Osteocyte (in vitro differentiated cells): ENCODE results near the gene EXOSC1. TPM values are rescaled to one million over a fixed set of nuclear protein-coding genes. Genes with fewer than 3 reads are reported as not detected.
"Not testable (repeated sequence)": the region's sequence is repeated elsewhere in the genome, so short reads cannot be mapped to it uniquely, and the experiment has no call there.

Experiments
- DNase-seq: peaks from one replicate; pipeline ENCODE4 v3.0.0; 2021; ENCODE audit warnings: mixed read lengths; ENCODE audit not compliant: unreplicated experiment; ENCODE audit errors: extremely low spot score
- H3K27ac Mint-ChIP-seq: one replicate; pipeline ENCODE4 v1.8.0; 2021; ENCODE audit warnings: mild to moderate bottlenecking, mixed read lengths; ENCODE audit not compliant: unreplicated experiment
- H3K27me3 Mint-ChIP-seq: one replicate; pipeline ENCODE4 v1.8.0; 2021; ENCODE audit warnings: mixed read lengths; ENCODE audit not compliant: unreplicated experiment
- H3K36me3 Mint-ChIP-seq: one replicate; pipeline ENCODE4 v1.8.0; 2021; ENCODE audit warnings: mixed read lengths; ENCODE audit not compliant: unreplicated experiment
- H3K4me1 Mint-ChIP-seq: one replicate; pipeline ENCODE4 v1.8.0; 2021; ENCODE audit warnings: mixed read lengths; ENCODE audit not compliant: unreplicated experiment
- H3K4me3 Mint-ChIP-seq: one replicate; pipeline ENCODE4 v1.8.0; 2021; ENCODE audit warnings: mild to moderate bottlenecking, moderate library complexity, mixed read lengths; ENCODE audit not compliant: unreplicated experiment
- H3K9me3 Mint-ChIP-seq: one replicate; pipeline ENCODE4 v1.8.0; 2021; ENCODE audit warnings: mixed read lengths; ENCODE audit not compliant: unreplicated experiment
- total RNA-seq: library from RNA; stranded (reverse); gene quantifications from 2 replicates; pipeline ENCODE4 v1.2.1, GENCODE V29; 2021
- TF ChIP-seq, protein P1 (sequence below): fragments of 200-600 bp; sonication (generic); IDR thresholded peaks from 2 replicates; pipeline ENCODE4 v1.5.0; 2021; ENCODE audit warnings: antibody characterized with exemption, mild to moderate bottlenecking, moderate library complexity

Gene EXOSC1
- total RNA-seq, 1 donor from 2014 or later: 31.9 TPM

- DNase-seq: no peak
- TF ChIP-seq, protein P1, sequence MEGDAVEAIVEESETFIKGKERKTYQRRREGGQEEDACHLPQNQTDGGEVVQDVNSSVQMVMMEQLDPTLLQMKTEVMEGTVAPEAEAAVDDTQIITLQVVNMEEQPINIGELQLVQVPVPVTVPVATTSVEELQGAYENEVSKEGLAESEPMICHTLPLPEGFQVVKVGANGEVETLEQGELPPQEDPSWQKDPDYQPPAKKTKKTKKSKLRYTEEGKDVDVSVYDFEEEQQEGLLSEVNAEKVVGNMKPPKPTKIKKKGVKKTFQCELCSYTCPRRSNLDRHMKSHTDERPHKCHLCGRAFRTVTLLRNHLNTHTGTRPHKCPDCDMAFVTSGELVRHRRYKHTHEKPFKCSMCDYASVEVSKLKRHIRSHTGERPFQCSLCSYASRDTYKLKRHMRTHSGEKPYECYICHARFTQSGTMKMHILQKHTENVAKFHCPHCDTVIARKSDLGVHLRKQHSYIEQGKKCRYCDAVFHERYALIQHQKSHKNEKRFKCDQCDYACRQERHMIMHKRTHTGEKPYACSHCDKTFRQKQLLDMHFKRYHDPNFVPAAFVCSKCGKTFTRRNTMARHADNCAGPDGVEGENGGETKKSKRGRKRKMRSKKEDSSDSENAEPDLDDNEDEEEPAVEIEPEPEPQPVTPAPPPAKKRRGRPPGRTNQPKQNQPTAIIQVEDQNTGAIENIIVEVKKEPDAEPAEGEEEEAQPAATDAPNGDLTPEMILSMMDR: no peak
- no peaks in the 10 kb centered on the region for H3K9me3 Mint-ChIP-seq
- peak overlapping the region; percentile 88 for H3K4me3 Mint-ChIP-seq
- peak overlapping the region; percentile 80 for H3K27ac Mint-ChIP-seq
- H3K4me1 Mint-ChIP-seq: peaks cover 27% of the 10 kb centered on the region
- H3K27me3 Mint-ChIP-seq: no peaks in the 10 kb centered on the region
- peaks cover 20% of the 10 kb centered on the region for H3K36me3 Mint-ChIP-seq
Observed at GRCh38 chr10:97427571-97428179, 18.1 kb downstream of the EXOSC1 start.

- TF ChIP-seq, protein P1: no peak
Observed at GRCh38 chr10:97426776-97427570, 18.8 kb downstream of the EXOSC1 start.

DNA sequence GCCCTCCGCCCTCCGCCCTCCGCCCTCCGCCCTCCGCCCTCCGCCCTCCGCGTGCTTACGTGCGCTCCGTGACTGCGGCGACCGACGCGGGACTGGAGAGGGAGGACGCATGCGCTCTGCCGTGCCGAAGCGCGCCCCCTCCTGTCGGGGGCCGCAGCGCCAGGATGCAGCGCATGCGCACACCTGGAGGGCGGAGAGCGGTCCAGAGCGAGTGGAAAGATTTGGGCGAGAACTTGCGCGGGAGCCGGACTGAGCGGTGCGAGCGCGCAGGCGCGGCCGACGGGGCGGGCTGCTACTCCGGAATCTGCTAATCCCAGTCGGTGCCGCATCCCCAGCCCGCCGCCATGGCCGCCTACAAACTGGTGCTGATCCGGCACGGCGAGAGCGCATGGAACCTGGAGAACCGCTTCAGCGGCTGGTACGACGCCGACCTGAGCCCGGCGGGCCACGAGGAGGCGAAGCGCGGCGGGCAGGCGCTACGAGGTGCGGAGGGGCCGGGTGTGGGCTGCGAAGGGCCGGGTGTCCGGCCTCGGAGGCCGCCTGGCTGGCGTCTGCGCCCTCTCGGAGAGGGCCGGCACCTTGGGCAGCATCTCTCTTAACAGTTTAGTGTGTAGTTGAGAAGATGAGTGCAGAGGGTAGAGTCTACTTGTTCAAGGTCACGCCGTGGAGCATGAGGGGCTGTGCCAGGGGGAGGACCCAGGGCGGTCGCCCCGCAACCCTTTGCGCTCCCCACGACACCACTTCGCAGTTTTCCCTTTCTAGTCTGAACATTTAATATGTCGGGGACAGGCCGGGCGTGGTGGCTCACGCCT, 19.6 kb downstream of the EXOSC1 start, which contains the start of gene PGAM1:
PGAM1 (plus strand) TSS at position 228 of the 812 bp plus-strand sequence; CDS start at position 345, 117 bp downstream.
- Mint-ChIP-seq H3K27me3 (no peaks in the 10 kb centered on the region), H3K4me3 (peak within 1 kb of the TSS; percentile 88), H3K4me1 (peaks cover 27% of the 10 kb centered on the region), H3K27ac (peak within 1 kb of the TSS; percentile 93), H3K9me3 (no peaks in the 10 kb centered on the region), H3K36me3 (peaks cover 11% of the 10 kb centered on the region)
- TF ChIP-seq, protein P1: peak; percentile 69
- peak; percentile 99 for DNase-seq

More at GRCh38 chr10:97426776-97427570, 18.8 kb downstream of the EXOSC1 start:
- no peaks in the 10 kb centered on the region for H3K27me3 Mint-ChIP-seq
- H3K9me3 Mint-ChIP-seq: no peaks in the 10 kb centered on the region
- H3K36me3 Mint-ChIP-seq: peaks cover 17% of the 10 kb centered on the region
- peak overlapping the region; percentile 88 for H3K4me3 Mint-ChIP-seq
- H3K27ac Mint-ChIP-seq: peak overlapping the region; percentile 80
- H3K4me1 Mint-ChIP-seq: peaks cover 27% of the 10 kb centered on the region
- no peak for DNase-seq

DNA sequence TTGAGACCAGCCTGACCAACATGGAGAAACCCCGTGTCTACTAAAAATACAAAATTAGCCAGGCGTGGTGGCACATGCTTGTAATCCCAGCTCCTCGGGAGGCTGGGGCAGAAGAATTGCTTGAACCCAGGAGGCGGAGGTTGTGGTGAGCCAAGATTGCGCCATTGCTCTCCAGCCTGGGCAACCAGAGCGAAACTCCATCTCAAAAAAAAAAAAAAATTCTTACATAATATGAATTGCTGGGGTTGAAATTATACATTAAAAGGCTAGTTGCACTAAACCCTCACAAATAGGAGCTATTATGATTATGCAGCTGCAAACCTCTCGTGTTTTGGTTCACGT, 22.1 kb downstream of the EXOSC1 start:
- H3K9me3 Mint-ChIP-seq, H3K27me3 Mint-ChIP-seq, DNase-seq, H3K36me3 Mint-ChIP-seq: not testable (repeated sequence)
- Mint-ChIP-seq H3K27ac (peak overlapping the region; percentile 85), H3K4me1 (peaks cover 28% of the 10 kb centered on the region), H3K4me3 (peak overlapping the region; percentile 14)

DNA sequence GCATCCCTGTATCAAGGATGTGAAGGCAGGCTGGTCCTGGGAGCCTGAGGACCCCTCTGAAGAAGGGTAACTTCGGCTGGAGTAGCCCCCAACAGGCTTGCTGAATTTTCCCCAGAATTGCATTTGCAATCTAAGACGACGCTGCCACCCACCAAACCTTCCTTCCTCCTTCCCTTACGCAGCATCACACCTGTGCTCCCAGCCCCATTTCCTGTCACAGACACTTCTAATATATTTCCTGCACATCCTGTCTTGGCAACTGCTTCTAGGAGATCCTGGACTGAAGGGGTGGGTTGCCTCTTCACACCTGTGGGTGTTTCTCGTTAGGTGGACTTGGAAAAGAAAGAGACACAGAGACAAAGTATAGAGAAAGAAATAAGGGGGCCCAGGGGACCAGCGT, 29.2 kb downstream of the EXOSC1 start:
- Mint-ChIP-seq H3K9me3 (no peaks in the 10 kb centered on the region), H3K36me3 (peaks cover 2% of the 10 kb centered on the region), H3K27me3 (no peaks in the 10 kb centered on the region), H3K4me1 (peaks cover 9% of the 10 kb centered on the region), H3K27ac (no peak overlapping the region), H3K4me3 (no peak overlapping the region)
- TF ChIP-seq, protein P1: no peak
- no peak for DNase-seq
